Measurements from ENCODE around the gene ADAMTSL4. TPM values are rescaled to one million over a fixed set of nuclear protein-coding genes. Genes with fewer than 3 reads are reported as not detected.
A peak's percentile ranks its signal among the peaks of the same experiment; 100 is the strongest.

ADAMTSL4 gene
- total and polyA plus RNA-seq, 2 experiments from 2014 or later, result 44.2 to 51.9 TPM

DNA sequence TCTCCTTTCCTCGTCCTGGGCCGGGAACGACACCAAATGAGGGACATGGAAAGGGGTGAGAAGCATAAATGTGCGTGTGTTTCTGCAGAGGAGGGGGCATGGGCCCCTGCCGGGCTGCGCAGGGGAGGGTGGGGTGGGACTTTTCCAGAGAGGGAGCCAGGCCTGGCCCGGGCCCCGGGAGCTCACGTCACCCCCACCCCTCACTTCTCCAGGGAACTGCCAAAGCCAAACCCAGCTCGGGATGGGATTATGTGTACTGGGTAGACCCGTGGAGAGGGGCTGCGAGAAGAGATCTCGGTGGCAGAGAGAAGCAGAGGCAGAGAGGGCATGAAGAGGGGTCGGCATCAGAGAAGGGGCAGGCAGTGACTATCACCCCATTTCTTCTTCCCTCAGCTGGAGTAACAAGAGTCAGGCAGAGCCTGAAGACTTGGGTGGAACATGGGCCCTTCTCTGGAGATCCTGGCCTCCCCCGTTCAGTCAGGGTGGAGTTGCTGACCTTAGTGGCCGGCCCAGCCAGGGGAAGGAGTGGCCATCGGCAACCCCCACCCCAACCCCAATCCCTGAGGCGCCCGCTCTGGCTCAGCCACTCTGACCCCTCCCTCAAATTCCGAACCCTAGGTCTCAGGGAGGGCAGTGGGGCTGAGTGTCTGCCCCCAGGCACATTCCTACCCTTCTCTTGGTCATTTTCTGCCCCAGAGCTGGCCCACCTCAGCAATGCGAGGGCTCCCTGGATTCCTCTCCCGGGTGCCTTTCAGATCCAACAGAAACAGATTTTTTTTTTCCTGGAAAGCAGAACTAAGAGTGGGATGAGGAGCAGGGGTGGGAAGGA is 1.2 kb downstream of the ADAMTSL4 start:
- no peaks in the 10 kb centered on the region for H3K9me3 ChIP-seq (ENCODE audit: low read depth)
- H3K27ac ChIP-seq, result peak overlapping the region; percentile 73
- TF ChIP-seq, protein P1, sequence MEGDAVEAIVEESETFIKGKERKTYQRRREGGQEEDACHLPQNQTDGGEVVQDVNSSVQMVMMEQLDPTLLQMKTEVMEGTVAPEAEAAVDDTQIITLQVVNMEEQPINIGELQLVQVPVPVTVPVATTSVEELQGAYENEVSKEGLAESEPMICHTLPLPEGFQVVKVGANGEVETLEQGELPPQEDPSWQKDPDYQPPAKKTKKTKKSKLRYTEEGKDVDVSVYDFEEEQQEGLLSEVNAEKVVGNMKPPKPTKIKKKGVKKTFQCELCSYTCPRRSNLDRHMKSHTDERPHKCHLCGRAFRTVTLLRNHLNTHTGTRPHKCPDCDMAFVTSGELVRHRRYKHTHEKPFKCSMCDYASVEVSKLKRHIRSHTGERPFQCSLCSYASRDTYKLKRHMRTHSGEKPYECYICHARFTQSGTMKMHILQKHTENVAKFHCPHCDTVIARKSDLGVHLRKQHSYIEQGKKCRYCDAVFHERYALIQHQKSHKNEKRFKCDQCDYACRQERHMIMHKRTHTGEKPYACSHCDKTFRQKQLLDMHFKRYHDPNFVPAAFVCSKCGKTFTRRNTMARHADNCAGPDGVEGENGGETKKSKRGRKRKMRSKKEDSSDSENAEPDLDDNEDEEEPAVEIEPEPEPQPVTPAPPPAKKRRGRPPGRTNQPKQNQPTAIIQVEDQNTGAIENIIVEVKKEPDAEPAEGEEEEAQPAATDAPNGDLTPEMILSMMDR (IDR thresholded peaks at IDR 0.05; ENCODE audit: low read depth, low read length), result no peak
- no peaks in the 10 kb centered on the region for H3K27me3 ChIP-seq
- no peak overlapping the region for H3K4me3 ChIP-seq
- peaks cover 14% of the 10 kb centered on the region for H3K4me1 ChIP-seq (ENCODE audit: low read depth)
- H3K36me3 ChIP-seq, result no peaks in the 10 kb centered on the region
- DNase-seq (ENCODE audit: low read depth in 1 of 2, low spot score in 1 of 2), result no peak

DNA sequence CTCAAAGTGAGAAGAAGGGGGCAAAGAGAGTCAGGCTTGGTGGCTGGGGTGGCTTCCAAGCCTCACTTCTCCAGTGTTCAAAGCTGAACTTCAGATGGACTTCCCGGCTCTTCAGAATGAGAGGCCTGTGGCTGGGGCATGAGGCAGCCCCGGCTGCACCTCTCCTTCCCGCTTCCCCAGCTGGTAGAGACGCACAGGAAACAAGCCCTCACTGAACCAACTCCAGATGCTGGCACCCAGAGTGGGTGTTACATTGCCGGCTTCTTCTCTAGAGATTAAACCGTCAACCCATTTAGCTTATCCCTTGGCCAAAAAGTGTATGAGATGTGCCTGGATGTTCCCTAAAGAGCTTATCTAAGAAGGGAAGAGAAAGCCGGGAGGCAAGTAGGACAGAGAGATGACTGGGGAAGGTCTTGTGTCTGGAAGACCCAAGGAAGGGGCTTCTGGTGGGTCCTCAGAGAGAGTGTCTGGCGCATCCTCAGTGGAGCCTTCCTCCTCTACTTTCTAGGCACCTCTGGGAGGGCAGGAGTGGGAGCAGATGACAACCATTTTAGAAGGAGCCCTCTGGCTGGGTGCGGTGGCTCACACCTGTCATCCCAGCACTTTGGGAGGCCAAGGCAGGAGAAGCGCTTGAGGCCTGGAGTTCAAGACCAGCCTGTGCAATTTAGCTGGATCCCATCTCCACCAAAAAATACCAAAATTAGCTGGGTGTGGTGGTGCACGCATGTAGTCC is 2.0 kb downstream of the ADAMTSL4 start:
- Histone ChIP-seq H3K27ac (peak overlapping the region; percentile 73), H3K4me3 (no peak overlapping the region), H3K27me3 (no peaks in the 10 kb centered on the region), H3K4me1 (ENCODE audit: low read depth) (peaks cover 9% of the 10 kb centered on the region), H3K36me3 (no peaks in the 10 kb centered on the region), H3K9me3 (ENCODE audit: low read depth) (no peaks in the 10 kb centered on the region)
- TF ChIP-seq, protein P1 (IDR thresholded peaks at IDR 0.05; ENCODE audit: low read depth, low read length), result no peak
- no peak for DNase-seq (ENCODE audit: low read depth in 1 of 2, low spot score in 1 of 2)

DNA sequence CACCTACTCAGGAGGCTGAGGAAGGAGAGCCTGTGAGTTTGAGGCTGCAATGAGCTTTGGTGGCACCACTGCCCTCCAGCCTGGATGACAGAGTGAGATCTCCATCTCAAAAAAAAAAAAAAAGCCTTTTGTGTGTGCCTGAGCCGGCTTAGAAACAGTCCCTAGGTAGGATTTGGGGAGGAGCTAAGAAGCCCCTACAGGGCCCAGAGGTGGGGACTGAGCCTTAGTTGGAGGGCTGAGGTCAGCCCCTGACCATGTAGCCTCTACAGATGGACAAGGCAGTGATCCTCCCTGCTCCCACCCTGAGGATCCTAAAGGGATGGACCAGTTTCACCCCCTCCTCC is 2.5 kb downstream of the ADAMTSL4 start:
- Histone ChIP-seq H3K36me3 (no peaks in the 10 kb centered on the region), H3K4me3 (no peak overlapping the region), H3K27ac (peak overlapping the region; percentile 81), H3K4me1 (ENCODE audit: low read depth) (peaks cover 9% of the 10 kb centered on the region), H3K27me3 (no peaks in the 10 kb centered on the region), H3K9me3 (ENCODE audit: low read depth) (no peaks in the 10 kb centered on the region)
- TF ChIP-seq, protein P1 (IDR thresholded peaks at IDR 0.05; ENCODE audit: low read depth, low read length), result no peak
- no peak for DNase-seq (ENCODE audit: low read depth in 1 of 2, low spot score in 1 of 2)

DNA sequence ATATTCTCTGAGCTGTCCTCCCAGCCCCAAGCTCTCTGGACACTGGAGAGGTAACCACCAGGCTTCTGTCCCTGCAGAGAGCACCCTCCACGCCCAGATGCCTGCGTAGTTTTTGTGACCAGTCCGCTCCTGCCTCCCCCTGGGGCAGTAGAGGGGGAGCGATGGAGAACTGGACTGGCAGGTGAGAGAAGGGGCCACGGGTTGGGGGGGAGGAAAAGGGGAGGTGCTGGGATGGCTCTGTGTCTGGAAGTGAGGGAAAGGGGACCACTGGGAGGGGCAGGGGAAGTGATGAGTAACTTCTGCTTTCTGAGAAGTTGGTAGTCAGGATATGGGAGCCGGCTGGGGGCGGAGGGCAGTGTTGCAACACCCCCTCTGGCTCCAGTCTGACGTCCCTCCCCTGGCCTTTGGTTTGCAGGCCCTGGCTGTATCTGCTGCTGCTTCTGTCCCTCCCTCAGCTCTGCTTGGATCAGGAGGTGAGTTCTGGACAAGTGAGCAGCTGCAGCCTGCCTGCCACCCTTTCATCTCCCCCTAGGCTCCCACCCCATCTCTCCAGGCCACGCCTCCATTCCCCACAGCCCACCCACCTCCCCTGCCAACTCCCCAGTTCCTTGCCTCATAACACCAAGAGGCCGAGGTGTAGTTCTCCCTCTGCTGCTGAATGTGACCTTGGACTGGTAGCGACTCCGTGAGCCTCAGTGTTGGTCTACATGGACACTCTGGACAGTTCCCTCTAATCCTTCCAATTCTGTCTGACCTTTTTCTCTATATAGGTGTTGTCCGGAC is 3.1 kb downstream of the ADAMTSL4 start:
- Histone ChIP-seq H3K4me3 (no peak overlapping the region), H3K27ac (peak overlapping the region; percentile 81), H3K4me1 (ENCODE audit: low read depth) (peaks cover 9% of the 10 kb centered on the region), H3K9me3 (ENCODE audit: low read depth) (no peaks in the 10 kb centered on the region), H3K27me3 (no peaks in the 10 kb centered on the region), H3K36me3 (no peaks in the 10 kb centered on the region)
- peak; percentile 51 to 98 for DNase-seq (ENCODE audit: low read depth in 1 of 2, low spot score in 1 of 2)
- TF ChIP-seq, protein P1 (IDR thresholded peaks at IDR 0.05; ENCODE audit: low read depth, low read length), result peak; percentile 15

DNA sequence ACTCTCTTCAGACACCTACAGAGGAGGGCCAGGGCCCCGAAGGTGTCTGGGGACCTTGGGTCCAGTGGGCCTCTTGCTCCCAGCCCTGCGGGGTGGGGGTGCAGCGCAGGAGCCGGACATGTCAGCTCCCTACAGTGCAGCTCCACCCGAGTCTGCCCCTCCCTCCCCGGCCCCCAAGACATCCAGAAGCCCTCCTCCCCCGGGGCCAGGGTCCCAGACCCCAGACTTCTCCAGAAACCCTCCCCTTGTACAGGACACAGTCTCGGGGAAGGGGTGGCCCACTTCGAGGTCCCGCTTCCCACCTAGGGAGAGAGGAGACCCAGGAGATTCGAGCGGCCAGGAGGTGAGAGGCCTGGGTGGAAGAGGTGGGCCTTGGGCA is 3.7 kb downstream of the ADAMTSL4 start:
- Histone ChIP-seq H3K27ac (peak overlapping the region; percentile 81), H3K4me3 (no peak overlapping the region), H3K9me3 (ENCODE audit: low read depth) (no peaks in the 10 kb centered on the region), H3K27me3 (no peaks in the 10 kb centered on the region), H3K4me1 (ENCODE audit: low read depth) (peaks cover 9% of the 10 kb centered on the region), H3K36me3 (no peaks in the 10 kb centered on the region)
- TF ChIP-seq, protein P1 (IDR thresholded peaks at IDR 0.05; ENCODE audit: low read depth, low read length), result peak; percentile 0
- DNase-seq (ENCODE audit: low read depth in 1 of 2, low spot score in 1 of 2), result no peak

All from cardiac muscle cell (in vitro differentiated cells and primary cell).